ENCODE results near the gene ACTR1A. TPM values are rescaled to one million over a fixed set of nuclear protein-coding genes. Genes with fewer than 3 reads are reported as not detected.
"Not testable (repeated sequence)": the region's sequence is repeated elsewhere in the genome, so short reads cannot be mapped to it uniquely, and the experiment has no call there.

ACTR1A gene
- total and polyA plus RNA-seq, 7 experiments from 2014 or later = 47.5 to 69.4 (median 58.9) TPM

DNA sequence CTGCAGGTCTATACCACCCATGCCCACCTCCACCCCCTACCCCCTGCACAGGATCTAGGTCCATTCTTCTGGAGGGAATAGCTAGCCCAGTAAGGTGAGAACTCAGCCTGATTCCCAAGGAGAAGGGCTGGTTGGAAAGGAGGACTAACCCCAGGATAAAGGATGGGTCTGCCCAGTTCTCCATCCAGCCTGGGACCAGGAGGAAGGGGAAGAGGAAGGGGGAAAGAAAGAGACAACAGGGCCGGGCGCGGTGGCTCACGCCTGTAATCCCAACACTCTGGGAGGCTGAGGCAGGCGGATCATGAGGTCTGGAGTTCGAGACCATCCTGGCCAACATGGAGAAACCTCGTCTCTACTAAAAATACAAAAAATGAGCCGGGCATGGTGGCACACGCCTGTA lies 32.5 kb upstream of the ACTR1A start:
- CTCF ChIA-PET; H3K4me1 ChIP-seq (ENCODE audit: control insufficient read depth in 2 of 2, insufficient read depth in 2 of 2, low read length in 2 of 2); intact Hi-C loops (cut with micrococcal nuclease); DNase-seq; ATAC-seq; H3K27ac ChIP-seq (ENCODE audit: low read depth, low read length); H3K9me3 Mint-ChIP-seq; H3K27me3 Mint-ChIP-seq; H3K4me3 Mint-ChIP-seq; H3K9me3 ChIP-seq (ENCODE audit: control insufficient read depth in 2 of 3, low read length in 3 of 3); H3K36me3 ChIP-seq (ENCODE audit: control insufficient read depth in 2 of 3, insufficient read depth in 3 of 3, low read length in 3 of 3); H3K4me3 ChIP-seq (ENCODE audit: low read length); H3K27me3 ChIP-seq (ENCODE audit: control insufficient read depth in 2 of 2, insufficient read depth in 2 of 2, low read length in 2 of 2): not testable (repeated sequence)
- POLR2A ChIA-PET = interaction anchor here (0.7 kb wide), 1 partner anchor 426 kb away, joined by 3 read pairs; no protein-coding TSS in a partner anchor
- peaks cover 0 to 22% (median 7%) of the 10 kb centered on the region in 5 donors for H3K36me3 Mint-ChIP-seq
- H3K4me1 Mint-ChIP-seq = peaks cover 5 to 23% (median 13%) of the 10 kb centered on the region in 7 donors
- peak overlapping the region in 1 of 9 donors; percentile 31 for H3K27ac Mint-ChIP-seq

- ChIA-PET CTCF (no interaction called here), POLR2A (no interaction called here)
- H3K4me3 Mint-ChIP-seq = no peak overlapping the region
Observed at GRCh38 chr10:102534333-102534732, 31.8 kb upstream of the ACTR1A start.

GRCh38 chr10:102527546-102527945 lies 25.0 kb upstream of the ACTR1A start:
- no peaks in the 10 kb centered on the region for H3K27me3 Mint-ChIP-seq
- Histone ChIP-seq H3K4me3 (ENCODE audit: low read length) (no peak overlapping the region), H3K4me1 (ENCODE audit: control insufficient read depth in 2 of 2, insufficient read depth in 2 of 2, low read length in 2 of 2) (no peaks in the 10 kb centered on the region), H3K27me3 (ENCODE audit: control insufficient read depth in 2 of 2, insufficient read depth in 2 of 2, low read length in 2 of 2) (no peaks in the 10 kb centered on the region), H3K27ac (ENCODE audit: low read depth, low read length) (no peak overlapping the region), H3K9me3 (ENCODE audit: control insufficient read depth in 2 of 3, low read length in 3 of 3) (no peaks in the 10 kb centered on the region), H3K36me3 (ENCODE audit: control insufficient read depth in 2 of 3, insufficient read depth in 3 of 3, low read length in 3 of 3) (peaks cover 0 to 20% (median 3%) of the 10 kb centered on the region in 3 experiments)
- intact Hi-C loops (cut with micrococcal nuclease) = no loop called here
- no peak overlapping the region for H3K4me3 Mint-ChIP-seq
- DNase-seq (no peak), ATAC-seq (no peak)
- H3K9me3 Mint-ChIP-seq = no peaks in the 10 kb centered on the region
- peaks cover 0 to 28% (median 13%) of the 10 kb centered on the region in 5 donors for H3K36me3 Mint-ChIP-seq
- peaks cover 0 to 13% (median 6%) of the 10 kb centered on the region in 7 donors for H3K4me1 Mint-ChIP-seq
- CTCF ChIA-PET = no interaction called here
- no peak overlapping the region for H3K27ac Mint-ChIP-seq
- POLR2A ChIA-PET = no interaction called here

More at GRCh38 chr10:102534333-102534732, 31.8 kb upstream of the ACTR1A start:
- H3K27me3 ChIP-seq (ENCODE audit: control insufficient read depth in 2 of 2, insufficient read depth in 2 of 2, low read length in 2 of 2) = no peaks in the 10 kb centered on the region
- H3K9me3 ChIP-seq (ENCODE audit: control insufficient read depth in 2 of 3, low read length in 3 of 3) = no peaks in the 10 kb centered on the region
- H3K36me3 ChIP-seq (ENCODE audit: control insufficient read depth in 2 of 3, insufficient read depth in 3 of 3, low read length in 3 of 3) = peaks cover 0 to 3% (median 0%) of the 10 kb centered on the region in 3 experiments
- ATAC-seq (peak; percentile 65), DNase-seq (no peak)
- no peak overlapping the region for H3K27ac Mint-ChIP-seq
- peaks cover 5 to 22% (median 14%) of the 10 kb centered on the region in 7 donors for H3K4me1 Mint-ChIP-seq
- no peak overlapping the region for H3K4me3 ChIP-seq (ENCODE audit: low read length)
- intact Hi-C loops (cut with micrococcal nuclease) = no loop called here
- H3K36me3 Mint-ChIP-seq = peaks cover 0 to 22% (median 7%) of the 10 kb centered on the region in 5 donors
- H3K9me3 Mint-ChIP-seq = no peaks in the 10 kb centered on the region
- H3K4me1 ChIP-seq (ENCODE audit: control insufficient read depth in 2 of 2, insufficient read depth in 2 of 2, low read length in 2 of 2) = no peaks in the 10 kb centered on the region
- no peaks in the 10 kb centered on the region for H3K27me3 Mint-ChIP-seq
- H3K27ac ChIP-seq (ENCODE audit: low read depth, low read length) = no peak overlapping the region

DNA sequence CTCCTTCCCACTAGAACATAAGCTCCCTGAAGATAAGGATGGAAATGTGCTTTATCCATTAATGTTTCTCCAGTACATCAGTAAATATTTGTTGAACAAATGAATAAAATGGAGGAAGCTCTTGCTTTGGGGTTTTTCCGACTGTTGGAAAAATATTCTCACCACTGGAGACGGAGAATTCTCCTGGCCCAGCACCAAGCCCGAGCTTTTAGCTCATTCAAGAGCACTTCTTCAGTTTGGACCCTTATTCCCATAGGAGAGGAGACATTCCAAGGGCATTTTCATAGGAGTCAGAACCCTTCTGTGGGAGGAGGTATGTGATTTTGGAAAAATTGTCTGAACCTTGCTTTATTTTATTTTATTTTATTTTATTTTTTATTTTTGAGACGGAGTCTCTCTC lies 22.2 kb upstream of the ACTR1A start:
- Histone ChIP-seq H3K4me3 (ENCODE audit: low read length) (no peak overlapping the region), H3K4me1 (ENCODE audit: control insufficient read depth in 2 of 2, insufficient read depth in 2 of 2, low read length in 2 of 2) (no peaks in the 10 kb centered on the region), H3K36me3 (ENCODE audit: control insufficient read depth in 2 of 3, insufficient read depth in 3 of 3, low read length in 3 of 3) (peaks cover 0 to 23% (median 8%) of the 10 kb centered on the region in 3 experiments), H3K27me3 (ENCODE audit: control insufficient read depth in 2 of 2, insufficient read depth in 2 of 2, low read length in 2 of 2) (no peaks in the 10 kb centered on the region), H3K27ac (ENCODE audit: low read depth, low read length) (no peak overlapping the region), H3K9me3 (ENCODE audit: control insufficient read depth in 2 of 3, low read length in 3 of 3) (no peaks in the 10 kb centered on the region)
- no peak overlapping the region for H3K27ac Mint-ChIP-seq
- intact Hi-C loops (cut with micrococcal nuclease) = no loop called here
- POLR2A ChIA-PET = no interaction called here
- DNase-seq (no peak), ATAC-seq (no peak)
- H3K27me3 Mint-ChIP-seq = no peaks in the 10 kb centered on the region
- CTCF ChIA-PET = interaction anchor here (1.3 kb wide), 1 partner anchor 294 kb away, joined by 3 read pairs; no protein-coding TSS in a partner anchor
- no peak overlapping the region for H3K4me3 Mint-ChIP-seq
- no peaks in the 10 kb centered on the region for H3K9me3 Mint-ChIP-seq
- H3K4me1 Mint-ChIP-seq = peaks cover 6 to 27% (median 17%) of the 10 kb centered on the region in 7 donors
- H3K36me3 Mint-ChIP-seq = peaks cover 8 to 39% (median 16%) of the 10 kb centered on the region in 5 donors

DNA sequence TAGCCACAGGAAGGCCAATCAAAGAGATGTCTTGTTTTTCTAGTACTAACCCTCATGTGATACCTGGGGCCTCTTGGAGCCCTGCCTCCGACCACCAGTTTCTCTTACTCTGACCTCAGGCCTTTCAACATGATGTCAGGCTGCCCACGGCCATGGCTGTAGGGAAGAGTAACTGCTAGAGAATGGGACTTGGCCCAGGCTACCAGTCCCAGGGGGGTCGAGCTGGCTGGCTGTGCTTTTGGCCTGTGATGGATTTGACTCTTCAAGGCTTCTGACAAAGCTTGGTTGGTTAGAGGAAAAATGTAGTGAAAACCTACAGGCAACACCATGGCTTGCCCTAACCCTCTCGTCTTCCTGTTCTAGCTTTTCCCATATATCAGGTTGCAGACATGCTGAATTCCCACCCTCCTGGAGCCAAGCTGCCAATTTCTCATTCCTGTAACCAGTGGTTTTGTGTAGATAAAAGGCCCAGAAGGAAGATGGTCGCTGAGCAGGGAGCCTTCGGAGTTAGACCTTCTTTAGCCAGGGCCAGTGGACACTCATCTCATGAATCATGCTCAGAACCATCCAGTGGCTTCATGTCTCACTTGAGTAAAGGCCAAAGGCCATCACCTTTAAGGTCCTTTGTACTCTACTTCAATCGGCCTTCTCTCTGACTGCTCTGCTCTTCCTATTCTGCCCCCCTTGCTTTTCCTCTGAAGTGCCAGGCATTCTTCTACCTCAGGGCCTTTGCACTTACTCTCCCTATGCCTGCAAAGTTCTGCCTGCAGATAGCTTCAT lies 20.9 kb upstream of the ACTR1A start:
- no peaks in the 10 kb centered on the region for H3K9me3 Mint-ChIP-seq
- intact Hi-C loops (cut with micrococcal nuclease) = no loop called here
- POLR2A ChIA-PET = no interaction called here
- CTCF ChIA-PET = interaction anchor here (0.6 to 1.3 kb wide), 3 partner anchors 60 to 292 kb away, joined by 3 read pairs; no protein-coding TSS in a partner anchor
- Histone ChIP-seq H3K36me3 (ENCODE audit: control insufficient read depth in 2 of 3, insufficient read depth in 3 of 3, low read length in 3 of 3) (peaks cover 0 to 23% (median 8%) of the 10 kb centered on the region in 3 experiments), H3K9me3 (ENCODE audit: control insufficient read depth in 2 of 3, low read length in 3 of 3) (no peaks in the 10 kb centered on the region), H3K4me1 (ENCODE audit: control insufficient read depth in 2 of 2, insufficient read depth in 2 of 2, low read length in 2 of 2) (no peaks in the 10 kb centered on the region), H3K4me3 (ENCODE audit: low read length) (no peak overlapping the region), H3K27me3 (ENCODE audit: control insufficient read depth in 2 of 2, insufficient read depth in 2 of 2, low read length in 2 of 2) (no peaks in the 10 kb centered on the region), H3K27ac (ENCODE audit: low read depth, low read length) (no peak overlapping the region)
- DNase-seq (no peak), ATAC-seq (no peak)
- peaks cover 8 to 39% (median 16%) of the 10 kb centered on the region in 5 donors for H3K36me3 Mint-ChIP-seq
- no peak overlapping the region for H3K27ac Mint-ChIP-seq
- H3K4me1 Mint-ChIP-seq = peaks cover 6 to 27% (median 14%) of the 10 kb centered on the region in 7 donors
- no peak overlapping the region for H3K4me3 Mint-ChIP-seq
- no peaks in the 10 kb centered on the region for H3K27me3 Mint-ChIP-seq

DNA sequence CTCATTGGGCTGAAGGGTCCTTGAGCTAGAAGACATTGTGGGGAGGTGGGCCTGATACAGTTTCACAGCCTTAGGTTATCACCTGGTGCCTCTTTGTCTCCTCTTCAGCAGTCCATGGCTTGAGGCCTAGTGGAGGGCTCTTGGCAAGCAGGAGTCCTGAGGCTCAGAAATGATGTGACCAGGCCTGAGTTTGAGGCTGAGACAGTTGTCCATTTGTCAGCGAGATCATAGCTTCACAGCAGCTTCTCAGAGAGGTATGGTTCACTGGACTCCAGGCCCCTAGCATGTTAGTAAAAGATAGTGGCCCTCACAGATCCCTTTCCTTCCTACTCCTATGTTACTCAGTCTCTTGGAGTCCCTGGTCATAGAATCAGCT lies 20.4 kb upstream of the ACTR1A start:
- H3K27ac Mint-ChIP-seq = peak overlapping the region in 1 of 9 donors; percentile 32
- POLR2A ChIA-PET = no interaction called here
- H3K4me3 Mint-ChIP-seq = no peak overlapping the region
- H3K36me3 Mint-ChIP-seq = peaks cover 8 to 37% (median 16%) of the 10 kb centered on the region in 5 donors
- ATAC-seq (no peak), DNase-seq (no peak)
- no peaks in the 10 kb centered on the region for H3K27me3 ChIP-seq (ENCODE audit: control insufficient read depth in 2 of 2, insufficient read depth in 2 of 2, low read length in 2 of 2)
- H3K4me1 ChIP-seq (ENCODE audit: control insufficient read depth in 2 of 2, insufficient read depth in 2 of 2, low read length in 2 of 2) = no peaks in the 10 kb centered on the region
- CTCF ChIA-PET = interaction anchor here (1.0 kb wide), 1 partner anchor 61 kb away, joined by 3 read pairs; no protein-coding TSS in a partner anchor
- intact Hi-C loops (cut with micrococcal nuclease) = no loop called here
- peaks cover 0 to 23% (median 8%) of the 10 kb centered on the region in 3 experiments for H3K36me3 ChIP-seq (ENCODE audit: control insufficient read depth in 2 of 3, insufficient read depth in 3 of 3, low read length in 3 of 3)
- no peak overlapping the region for H3K4me3 ChIP-seq (ENCODE audit: low read length)
- H3K27ac ChIP-seq (ENCODE audit: low read depth, low read length) = no peak overlapping the region
- H3K9me3 ChIP-seq (ENCODE audit: control insufficient read depth in 2 of 3, low read length in 3 of 3) = no peaks in the 10 kb centered on the region
- no peaks in the 10 kb centered on the region for H3K9me3 Mint-ChIP-seq
- no peaks in the 10 kb centered on the region for H3K27me3 Mint-ChIP-seq
- H3K4me1 Mint-ChIP-seq = peaks cover 8 to 27% (median 14%) of the 10 kb centered on the region in 7 donors
